Stimulated activated naive B cell treated with anti-CD40 and anti-IgM and Interleukin-4, amounts not matched to agents 10 μg/mL and 1 μg/mL and 100 μg/mL, for 72 hours (primary cell): ENCODE results near the gene NCBP1.
"Not testable (repeated sequence)": the region's sequence is repeated elsewhere in the genome, so short reads cannot be mapped to it uniquely, and the experiment has no call there.

Source experiments
- ATAC-seq, 2 donors: fragments of 150-1000 bp; cut with Tn5 transposase; replicated peaks; 2 replicates each; pipeline ENCODE4 v1.10.0; 2021; ENCODE audit warnings: moderate library complexity in 1 of 2
- DNase-seq: peaks from one replicate; pipeline ENCODE4 v3.0.0; 2021
- H3K27ac Mint-ChIP-seq: one replicate; pipeline ENCODE4 v1.8.0; 2022; ENCODE audit warnings: mild to moderate bottlenecking, mixed read lengths
- H3K27me3 Mint-ChIP-seq, 2 donors: one replicate each; pipeline ENCODE4 v1.8.0; 2022; ENCODE audit warnings: mixed read lengths in 2 of 2
- H3K36me3 Mint-ChIP-seq, 2 donors: one replicate each; pipeline ENCODE4 v1.8.0; 2022; ENCODE audit warnings: mixed read lengths in 2 of 2, mild to moderate bottlenecking in 1 of 2
- H3K4me1 Mint-ChIP-seq, 2 donors: one replicate each; pipeline ENCODE4 v1.8.0; 2022; ENCODE audit warnings: mixed read lengths in 2 of 2, mild to moderate bottlenecking in 1 of 2
- H3K4me3 Mint-ChIP-seq, 2 donors: one replicate each; pipeline ENCODE4 v1.8.0; 2022; ENCODE audit warnings: mild to moderate bottlenecking in 2 of 2, mixed read lengths in 2 of 2, moderate library complexity in 1 of 2
- H3K9me3 Mint-ChIP-seq, 2 donors: one replicate each; pipeline ENCODE4 v1.8.0; 2022; ENCODE audit warnings: mixed read lengths in 2 of 2, mild to moderate bottlenecking in 1 of 2

Gene NCBP1, protein sequence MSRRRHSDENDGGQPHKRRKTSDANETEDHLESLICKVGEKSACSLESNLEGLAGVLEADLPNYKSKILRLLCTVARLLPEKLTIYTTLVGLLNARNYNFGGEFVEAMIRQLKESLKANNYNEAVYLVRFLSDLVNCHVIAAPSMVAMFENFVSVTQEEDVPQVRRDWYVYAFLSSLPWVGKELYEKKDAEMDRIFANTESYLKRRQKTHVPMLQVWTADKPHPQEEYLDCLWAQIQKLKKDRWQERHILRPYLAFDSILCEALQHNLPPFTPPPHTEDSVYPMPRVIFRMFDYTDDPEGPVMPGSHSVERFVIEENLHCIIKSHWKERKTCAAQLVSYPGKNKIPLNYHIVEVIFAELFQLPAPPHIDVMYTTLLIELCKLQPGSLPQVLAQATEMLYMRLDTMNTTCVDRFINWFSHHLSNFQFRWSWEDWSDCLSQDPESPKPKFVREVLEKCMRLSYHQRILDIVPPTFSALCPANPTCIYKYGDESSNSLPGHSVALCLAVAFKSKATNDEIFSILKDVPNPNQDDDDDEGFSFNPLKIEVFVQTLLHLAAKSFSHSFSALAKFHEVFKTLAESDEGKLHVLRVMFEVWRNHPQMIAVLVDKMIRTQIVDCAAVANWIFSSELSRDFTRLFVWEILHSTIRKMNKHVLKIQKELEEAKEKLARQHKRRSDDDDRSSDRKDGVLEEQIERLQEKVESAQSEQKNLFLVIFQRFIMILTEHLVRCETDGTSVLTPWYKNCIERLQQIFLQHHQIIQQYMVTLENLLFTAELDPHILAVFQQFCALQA

GRCh38 chr9:97632985-97633858 is at the start of gene NCBP1, which contains the start of gene TSTD2:
Gene NCBP1, plus strand, starts transcription at chr9:97633821. Its CDS starts 61 bp downstream, at chr9:97633882.
Gene TSTD2, minus strand, starts transcription at chr9:97633368. Its CDS starts 5,806 bp downstream, at chr9:97627562.
- H3K9me3 Mint-ChIP-seq, result no peaks in the 10 kb centered on the region
- no peaks in the 10 kb centered on the region for H3K27me3 Mint-ChIP-seq
- peak within 1 kb of the TSS; percentile 89 to 92 for H3K4me3 Mint-ChIP-seq
- peak; percentile 99 for DNase-seq
- peak within 1 kb of the TSS; percentile 97 for H3K27ac Mint-ChIP-seq
- peaks cover 14 to 22% of the 10 kb centered on the region in 2 donors for H3K36me3 Mint-ChIP-seq
- peak; percentile 87 to 92 for ATAC-seq
- peaks cover 31 to 49% of the 10 kb centered on the region in 2 donors for H3K4me1 Mint-ChIP-seq

DNA sequence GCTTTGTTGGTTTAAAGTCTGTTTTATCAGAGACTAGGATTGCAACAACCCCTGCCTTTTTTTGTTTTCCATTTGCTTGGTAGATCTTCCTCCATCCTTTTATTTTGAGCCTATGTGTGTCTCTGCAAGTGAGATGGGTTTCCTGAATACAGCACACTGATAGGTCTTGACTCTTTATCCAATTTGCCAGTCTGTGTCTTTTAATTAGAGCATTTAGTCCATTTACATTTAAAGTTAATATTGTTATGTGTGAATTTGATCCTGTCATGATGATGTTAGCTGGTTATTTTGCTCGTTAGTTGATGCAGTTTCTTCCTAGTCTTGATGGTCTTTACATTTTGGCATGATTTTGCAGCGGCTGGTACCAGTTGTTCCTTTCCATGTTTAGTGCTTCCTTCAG is 48.8 kb upstream of the NCBP1 start:
- H3K36me3 Mint-ChIP-seq, DNase-seq, H3K9me3 Mint-ChIP-seq, H3K4me3 Mint-ChIP-seq, ATAC-seq, H3K4me1 Mint-ChIP-seq, H3K27me3 Mint-ChIP-seq, H3K27ac Mint-ChIP-seq: not testable (repeated sequence)

DNA sequence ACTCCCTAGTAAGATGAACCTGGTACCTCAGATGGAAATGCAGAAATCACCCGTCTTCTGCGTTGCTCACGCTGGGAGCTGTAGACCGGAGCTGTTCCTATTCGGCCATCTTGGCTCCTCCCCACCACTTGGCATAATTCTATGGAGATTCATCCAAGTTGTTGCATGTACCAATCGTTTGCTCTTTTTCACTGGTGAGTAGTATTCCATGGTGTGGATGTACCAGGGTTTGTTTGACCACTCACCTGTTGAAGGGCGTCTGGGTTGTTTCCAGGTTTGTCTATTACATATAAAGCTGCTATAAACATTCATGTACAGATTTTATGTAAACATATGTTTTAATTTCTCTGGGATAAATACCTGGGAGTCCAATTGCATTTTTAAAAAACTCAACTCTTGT is 46.7 kb upstream of the NCBP1 start:
- H3K27me3 Mint-ChIP-seq, H3K27ac Mint-ChIP-seq, H3K4me3 Mint-ChIP-seq, H3K9me3 Mint-ChIP-seq, DNase-seq, ATAC-seq, H3K4me1 Mint-ChIP-seq, H3K36me3 Mint-ChIP-seq: not testable (repeated sequence)

DNA sequence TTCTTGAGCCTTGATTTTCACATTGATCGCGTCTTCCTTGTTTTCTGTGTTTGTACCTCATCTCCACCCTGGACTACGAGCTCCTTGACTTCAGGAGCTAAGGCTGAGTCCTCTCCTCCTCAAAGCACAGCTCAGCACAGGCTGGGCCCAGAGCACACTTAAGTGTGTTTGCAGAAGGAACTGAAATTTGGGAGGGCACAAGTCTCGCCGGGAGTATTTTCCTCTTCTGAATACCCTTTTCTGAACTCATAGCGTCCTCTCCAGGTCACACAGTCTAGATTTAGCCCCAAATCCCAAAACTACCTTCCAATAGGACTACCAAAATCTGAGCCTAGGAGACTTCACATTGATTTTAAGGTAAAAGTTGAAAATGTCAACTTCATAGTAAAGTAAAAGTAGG is 42.1 kb upstream of the NCBP1 start:
- H3K4me3 Mint-ChIP-seq, result no peak overlapping the region
- no peaks in the 10 kb centered on the region for H3K9me3 Mint-ChIP-seq
- H3K36me3 Mint-ChIP-seq, result peaks cover 4 to 9% of the 10 kb centered on the region in 2 donors
- H3K27me3 Mint-ChIP-seq, result no peaks in the 10 kb centered on the region
- DNase-seq (no peak), ATAC-seq (no peak)
- no peak overlapping the region for H3K27ac Mint-ChIP-seq
- H3K4me1 Mint-ChIP-seq, result peaks cover 8 to 9% of the 10 kb centered on the region in 2 donors

- H3K4me3 Mint-ChIP-seq, result no peak overlapping the region
- H3K4me1 Mint-ChIP-seq, result peaks cover 8 to 9% of the 10 kb centered on the region in 2 donors
- H3K27ac Mint-ChIP-seq, result no peak overlapping the region
- no peak for ATAC-seq
- no peaks in the 10 kb centered on the region for H3K9me3 Mint-ChIP-seq
- DNase-seq, result no peak
- no peaks in the 10 kb centered on the region for H3K27me3 Mint-ChIP-seq
- peaks cover 0 to 9% of the 10 kb centered on the region in 2 donors for H3K36me3 Mint-ChIP-seq
Measured at GRCh38 chr9:97592126-97592525, 41.5 kb upstream of the NCBP1 start.

DNA sequence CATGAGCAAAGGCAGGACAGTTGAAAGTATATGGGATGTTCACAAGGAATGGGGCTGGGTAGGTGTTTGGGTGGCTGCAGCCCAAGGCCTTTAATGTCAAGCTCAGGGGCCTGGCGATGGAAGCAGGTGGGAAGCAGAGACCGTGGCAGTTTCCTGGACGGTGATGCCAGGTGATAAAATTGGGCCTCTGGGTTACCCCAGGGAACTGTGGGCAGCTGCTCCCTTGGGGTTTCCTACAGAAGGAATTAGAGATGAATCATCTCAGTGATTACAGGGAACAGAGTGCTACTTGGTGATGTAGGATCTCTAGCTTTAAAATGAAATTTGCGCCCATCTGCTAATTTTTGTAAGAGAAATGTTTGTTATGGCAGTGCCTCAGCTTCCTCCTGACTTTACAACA is 39.7 kb upstream of the NCBP1 start:
- Mint-ChIP-seq H3K36me3 (peaks cover 2 to 8% of the 10 kb centered on the region in 2 donors), H3K27me3 (no peaks in the 10 kb centered on the region)
- no peak for DNase-seq

GRCh38 chr9:97594381-97594921 is 39.2 kb upstream of the NCBP1 start:
- H3K4me3 Mint-ChIP-seq, result no peak overlapping the region
- ATAC-seq (no peak), DNase-seq (no peak)
- no peaks in the 10 kb centered on the region for H3K27me3 Mint-ChIP-seq
- H3K9me3 Mint-ChIP-seq, result no peaks in the 10 kb centered on the region
- peaks cover 14 to 16% of the 10 kb centered on the region in 2 donors for H3K4me1 Mint-ChIP-seq
- peaks cover 2 to 8% of the 10 kb centered on the region in 2 donors for H3K36me3 Mint-ChIP-seq
- H3K27ac Mint-ChIP-seq, result no peak overlapping the region

More for the DNA sequence above, 39.7 kb upstream of the NCBP1 start:
- H3K4me1 Mint-ChIP-seq, result peaks cover 14 to 15% of the 10 kb centered on the region in 2 donors
- H3K27ac Mint-ChIP-seq, result peak overlapping the region; percentile 1
- ATAC-seq, result no peak
- no peaks in the 10 kb centered on the region for H3K9me3 Mint-ChIP-seq
- no peak overlapping the region for H3K4me3 Mint-ChIP-seq

- no peaks in the 10 kb centered on the region for H3K27me3 Mint-ChIP-seq
- DNase-seq, result no peak
- H3K9me3 Mint-ChIP-seq, result no peaks in the 10 kb centered on the region
- peaks cover 13 to 16% of the 10 kb centered on the region in 2 donors for H3K4me1 Mint-ChIP-seq
- no peak overlapping the region for H3K27ac Mint-ChIP-seq
- ATAC-seq, result no peak
- H3K4me3 Mint-ChIP-seq, result no peak overlapping the region
- peaks cover 4 to 20% of the 10 kb centered on the region in 2 donors for H3K36me3 Mint-ChIP-seq
Measured at GRCh38 chr9:97596906-97597305, 36.7 kb upstream of the NCBP1 start.

DNA sequence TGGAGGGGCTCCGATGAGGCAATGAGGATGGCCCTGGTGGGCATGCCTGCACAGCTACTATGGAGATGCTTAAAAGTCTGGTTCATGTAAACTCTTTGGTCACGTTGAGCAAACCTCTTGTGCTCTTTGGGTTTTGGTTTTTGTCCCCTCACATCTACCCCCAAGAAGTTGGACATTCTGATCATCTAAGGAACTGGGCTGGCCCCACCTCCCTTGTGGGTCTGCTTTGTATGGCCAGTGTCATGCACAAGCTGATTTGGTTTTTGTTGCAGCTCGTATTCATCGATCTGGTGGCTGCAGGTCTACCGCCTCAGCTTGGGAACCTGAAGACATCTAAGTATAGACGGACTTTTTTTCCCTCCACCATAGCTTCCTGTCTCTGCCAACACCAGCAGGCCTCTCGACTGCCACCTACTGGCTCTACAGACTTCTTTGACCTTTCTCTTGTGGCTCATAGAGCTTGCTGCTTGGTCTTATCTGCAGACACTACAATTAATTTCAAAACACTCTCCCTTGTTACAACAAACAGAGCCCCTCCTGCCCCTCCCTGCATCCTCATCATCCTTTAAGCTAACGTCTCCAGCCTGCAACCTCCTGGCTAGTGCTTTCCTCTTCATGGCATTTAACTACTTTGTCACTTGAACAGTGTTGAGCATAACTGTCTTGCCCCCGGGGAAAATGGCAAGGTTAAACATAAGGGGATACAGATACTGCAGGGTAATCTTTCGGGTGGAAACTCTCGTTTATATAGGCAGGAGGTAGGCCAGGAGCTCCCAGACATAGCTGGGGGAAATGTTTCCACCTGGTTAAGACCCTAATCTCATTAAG is 34.9 kb upstream of the NCBP1 start:
- peak; percentile 59 for DNase-seq
- H3K27ac Mint-ChIP-seq, result peak overlapping the region; percentile 44
- peak overlapping the region; percentile 54 to 63 for H3K4me3 Mint-ChIP-seq
- peak; percentile 95 to 98 for ATAC-seq
- no peaks in the 10 kb centered on the region for H3K27me3 Mint-ChIP-seq
- no peaks in the 10 kb centered on the region for H3K9me3 Mint-ChIP-seq
- H3K36me3 Mint-ChIP-seq, result peaks cover 17 to 33% of the 10 kb centered on the region in 2 donors
- peaks cover 10 to 13% of the 10 kb centered on the region in 2 donors for H3K4me1 Mint-ChIP-seq

GRCh38 chr9:97599314-97599846 is 34.2 kb upstream of the NCBP1 start:
- H3K4me1 Mint-ChIP-seq, result peaks cover 7 to 9% of the 10 kb centered on the region in 2 donors
- no peak overlapping the region for H3K27ac Mint-ChIP-seq
- H3K4me3 Mint-ChIP-seq, result no peak overlapping the region
- H3K36me3 Mint-ChIP-seq, result peaks cover 17 to 35% of the 10 kb centered on the region in 2 donors
- ATAC-seq (no peak), DNase-seq (no peak)
- H3K27me3 Mint-ChIP-seq, result no peaks in the 10 kb centered on the region
- H3K9me3 Mint-ChIP-seq, result no peaks in the 10 kb centered on the region

DNA sequence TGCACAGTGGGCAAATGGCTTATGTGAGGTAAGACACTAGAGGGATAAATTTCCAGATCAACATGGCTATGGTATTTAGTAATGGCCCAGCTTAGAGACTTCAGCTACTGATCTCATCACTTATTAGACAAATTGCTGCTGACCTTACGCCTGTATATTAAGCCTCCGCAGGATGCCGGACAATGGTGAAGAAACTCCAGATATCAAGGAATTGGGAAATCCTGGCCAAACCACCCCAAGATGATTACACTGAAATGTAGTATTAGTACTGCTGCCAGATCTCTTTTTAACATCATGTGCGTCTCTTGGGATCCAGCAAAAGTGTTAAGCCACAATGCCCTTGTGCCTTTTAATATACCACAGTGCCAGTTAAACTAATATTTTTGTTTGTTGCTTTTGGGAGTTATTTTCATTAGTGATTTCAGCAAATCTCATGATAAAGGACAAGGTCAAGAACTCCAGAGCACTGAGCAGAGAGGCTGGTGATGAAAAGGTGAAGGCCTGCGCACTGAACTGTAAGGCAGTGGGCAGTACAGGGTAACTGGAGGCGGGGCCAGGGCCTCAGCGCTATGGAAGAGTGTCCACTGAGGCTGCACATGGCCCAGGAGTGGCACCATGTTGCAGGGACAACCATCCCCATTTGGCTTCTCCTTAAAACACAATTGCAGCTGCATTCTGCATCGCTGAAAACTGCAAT is 32.9 kb upstream of the NCBP1 start:
- H3K36me3 Mint-ChIP-seq, result peaks cover 21 to 47% of the 10 kb centered on the region in 2 donors
- H3K27me3 Mint-ChIP-seq, result no peaks in the 10 kb centered on the region
- DNase-seq (no peak), ATAC-seq (no peak)
- H3K27ac Mint-ChIP-seq, result no peak overlapping the region
- H3K4me1 Mint-ChIP-seq, result peaks cover 7 to 9% of the 10 kb centered on the region in 2 donors
- H3K9me3 Mint-ChIP-seq, result no peaks in the 10 kb centered on the region
- H3K4me3 Mint-ChIP-seq, result no peak overlapping the region

DNA sequence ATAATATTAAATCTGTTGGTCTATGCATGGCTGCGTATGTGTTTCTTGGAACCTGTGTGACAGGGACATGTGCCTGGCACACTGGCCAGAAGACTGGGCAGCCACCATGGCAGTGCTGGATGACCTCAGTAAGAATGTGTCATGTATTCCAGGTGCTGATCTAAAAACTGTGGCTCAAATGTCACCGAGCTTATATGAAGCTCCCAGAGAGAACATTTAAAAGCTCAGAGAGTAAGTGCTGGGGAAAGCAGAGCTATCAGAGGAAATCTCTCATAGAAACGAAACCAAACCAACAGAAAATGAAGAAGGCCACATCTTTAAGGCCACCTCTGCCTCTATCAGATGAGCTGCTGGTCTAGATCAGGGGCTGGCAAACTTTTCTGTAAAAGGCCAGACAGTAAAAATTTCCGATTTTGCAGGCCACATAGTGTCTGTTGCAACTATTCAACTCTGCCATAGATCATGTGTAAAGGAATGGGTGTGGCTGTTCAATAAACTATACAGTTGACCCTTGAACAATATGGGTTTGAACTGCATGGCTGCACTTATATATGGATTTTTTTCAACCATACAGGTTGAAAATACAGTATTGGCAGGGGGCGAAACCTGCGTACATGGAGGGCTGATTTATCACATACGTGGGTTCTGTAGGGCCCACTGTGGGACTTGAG is 32.3 kb upstream of the NCBP1 start:
- DNase-seq (no peak), ATAC-seq (no peak)
- H3K9me3 Mint-ChIP-seq, result no peaks in the 10 kb centered on the region
- H3K27me3 Mint-ChIP-seq, result no peaks in the 10 kb centered on the region
- H3K4me3 Mint-ChIP-seq, result no peak overlapping the region
- peaks cover 21 to 46% of the 10 kb centered on the region in 2 donors for H3K36me3 Mint-ChIP-seq
- no peak overlapping the region for H3K27ac Mint-ChIP-seq
- peaks cover 5 to 9% of the 10 kb centered on the region in 2 donors for H3K4me1 Mint-ChIP-seq
